GM19395 (cell line): ENCODE results near the gene PBRM1.

Source experiments
- ATAC-seq: cut with Tn5 transposase; IDR thresholded peaks from one replicate; pipeline ENCODE4 v1.9.1; 2021; ENCODE audit warnings: mild to moderate bottlenecking, moderate library complexity; ENCODE audit not compliant: unreplicated experiment

Gene PBRM1

GRCh38 chr3:52593103-52593502 lies 92.6 kb downstream of the PBRM1 start:
- no peak for ATAC-seq

GRCh38 chr3:52574056-52574965 lies 111.4 kb downstream of the PBRM1 start:
- ATAC-seq, result no peak

GRCh38 chr3:52572221-52572620 lies 113.5 kb downstream of the PBRM1 start:
- no peak for ATAC-seq

DNA sequence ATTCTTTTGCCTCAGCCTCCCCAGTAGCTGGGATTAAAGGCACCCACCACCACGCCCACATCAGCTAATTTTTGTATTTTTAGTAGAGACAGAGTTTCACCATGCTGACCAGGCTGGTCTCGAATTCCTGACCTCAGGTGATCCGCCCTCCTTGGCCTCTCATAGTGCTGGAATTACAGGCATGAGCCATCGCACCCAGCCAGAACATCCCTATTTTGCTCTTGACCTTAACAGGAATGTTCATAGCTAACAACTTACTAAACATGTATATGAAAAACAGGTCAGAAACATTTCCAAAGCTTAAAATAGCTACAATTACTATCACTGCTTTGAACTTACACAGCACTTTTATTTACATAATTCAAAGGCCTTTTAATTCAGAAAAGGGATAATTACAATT lies 115.6 kb downstream of the PBRM1 start:
- ATAC-seq, result no peak

DNA sequence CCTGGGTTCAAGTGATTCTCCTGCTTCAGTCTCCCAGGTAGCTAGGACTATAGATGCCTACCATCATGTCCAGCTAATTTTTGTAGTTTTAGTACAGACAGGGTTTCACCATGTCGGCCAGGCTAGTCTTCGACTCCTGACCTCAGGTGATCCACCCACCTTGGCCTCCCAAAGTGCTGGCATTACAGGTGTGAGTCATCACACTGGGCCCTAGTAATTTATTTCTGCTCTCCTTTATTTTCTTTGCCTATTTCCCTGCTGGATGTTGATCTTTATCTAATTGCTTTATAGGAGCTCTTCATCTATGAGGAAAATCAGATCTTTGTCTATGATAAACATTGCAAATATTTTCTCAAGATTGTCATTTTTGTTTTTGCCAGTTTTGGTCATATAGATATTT lies 117.6 kb downstream of the PBRM1 start:
- no peak for ATAC-seq

DNA sequence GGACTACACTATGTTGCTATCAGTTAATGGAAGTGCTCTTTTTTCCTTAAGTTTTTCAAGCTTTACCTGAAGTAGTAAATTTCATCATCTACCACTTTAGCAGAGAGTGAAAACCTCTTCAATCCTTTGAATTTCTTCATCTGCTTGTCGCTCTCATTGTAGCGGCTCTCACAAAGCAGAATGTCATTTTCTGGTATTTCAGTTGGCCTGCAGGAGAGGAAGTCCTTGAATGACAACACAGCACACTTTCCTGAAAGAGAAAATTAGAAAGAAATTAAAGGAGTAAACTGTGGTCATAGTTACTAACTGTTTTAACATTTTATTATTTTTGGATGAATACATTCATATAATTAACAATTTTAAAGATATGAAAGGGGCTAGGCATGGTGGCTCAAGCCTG lies 121.7 kb downstream of the PBRM1 start:
- ATAC-seq, result no peak

GRCh38 chr3:52561028-52561747 lies 124.5 kb downstream of the PBRM1 start:
- ATAC-seq, result no peak

DNA sequence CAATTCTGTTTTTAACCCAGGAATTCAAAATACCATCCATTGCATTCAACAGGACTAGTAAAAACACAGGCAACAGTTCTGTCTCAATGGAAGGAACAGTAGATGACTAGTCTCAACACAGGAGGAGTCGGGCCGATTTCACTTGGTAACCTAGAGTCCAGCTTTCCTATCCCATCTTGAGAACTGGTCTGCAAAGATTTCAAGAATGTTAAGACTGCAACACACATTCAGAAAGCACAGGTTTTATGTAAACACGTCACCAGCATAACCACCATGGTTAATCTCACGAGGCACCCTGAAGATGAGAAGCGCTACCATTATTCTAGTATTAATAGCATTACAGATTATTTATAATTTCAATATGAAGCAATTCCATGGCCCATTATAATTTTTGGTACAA lies 127.3 kb downstream of the PBRM1 start:
- ATAC-seq, result no peak

- ATAC-seq, result no peak
Observed at GRCh38 chr3:52557011-52557960, 128.4 kb downstream of the PBRM1 start.

- ATAC-seq, result no peak
Observed at GRCh38 chr3:52555056-52555455, 130.7 kb downstream of the PBRM1 start.

DNA sequence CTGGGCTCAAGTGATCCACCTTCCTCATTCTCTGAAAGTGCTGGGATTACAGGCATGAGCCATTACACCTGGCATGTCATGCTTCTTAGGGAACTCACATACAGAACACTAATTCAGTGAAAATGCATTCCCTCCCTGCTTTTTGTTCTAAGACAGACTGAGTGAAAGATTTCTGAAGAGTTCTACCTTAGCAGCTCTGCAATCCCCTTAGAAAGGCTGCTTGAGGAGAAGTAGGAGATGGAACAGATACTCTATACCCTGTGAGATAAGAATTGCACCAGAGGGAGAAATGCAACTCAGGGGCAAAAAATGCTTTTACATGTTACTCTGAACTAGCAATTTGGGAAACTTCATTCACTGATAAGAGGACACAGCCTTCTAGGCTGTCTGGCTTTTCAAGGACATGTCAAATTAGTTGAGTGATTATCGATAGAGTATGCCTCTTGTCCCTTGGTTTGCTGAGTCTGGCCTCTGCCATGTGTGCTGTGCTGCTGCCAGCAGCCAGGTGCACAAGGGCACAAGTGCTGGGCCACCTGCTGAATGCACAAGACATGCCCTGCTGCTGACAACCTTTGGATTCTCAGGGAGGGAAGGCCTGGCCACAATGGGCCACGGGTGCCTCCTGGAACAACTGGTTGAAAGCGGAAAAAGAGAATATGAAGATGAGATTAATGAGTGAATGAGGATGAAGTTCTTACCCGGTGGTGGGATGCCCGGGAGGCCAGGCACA lies 131.5 kb downstream of the PBRM1 start:
- ATAC-seq, result no peak

- ATAC-seq, result no peak
Observed at GRCh38 chr3:52552089-52552488, 133.6 kb downstream of the PBRM1 start.

DNA sequence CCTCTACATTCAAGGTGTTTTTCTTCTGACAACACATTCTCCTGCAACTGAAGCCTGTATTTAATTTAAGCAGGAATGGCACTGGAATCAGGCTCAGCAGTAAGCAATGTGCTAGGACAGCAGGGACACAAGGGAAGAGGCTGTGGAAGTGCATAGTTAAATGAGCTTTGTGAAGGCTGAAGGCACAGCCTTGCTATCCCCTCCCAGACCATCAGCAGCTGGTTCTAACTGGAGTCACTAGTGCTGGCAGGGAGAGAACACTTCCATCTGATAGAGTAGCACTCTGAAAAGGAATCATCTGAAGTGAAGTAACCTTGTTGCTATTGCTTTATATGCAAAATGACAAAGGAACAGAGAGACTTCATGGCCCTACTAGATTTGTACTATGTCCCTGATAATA lies 134.6 kb downstream of the PBRM1 start:
- ATAC-seq, result no peak

DNA sequence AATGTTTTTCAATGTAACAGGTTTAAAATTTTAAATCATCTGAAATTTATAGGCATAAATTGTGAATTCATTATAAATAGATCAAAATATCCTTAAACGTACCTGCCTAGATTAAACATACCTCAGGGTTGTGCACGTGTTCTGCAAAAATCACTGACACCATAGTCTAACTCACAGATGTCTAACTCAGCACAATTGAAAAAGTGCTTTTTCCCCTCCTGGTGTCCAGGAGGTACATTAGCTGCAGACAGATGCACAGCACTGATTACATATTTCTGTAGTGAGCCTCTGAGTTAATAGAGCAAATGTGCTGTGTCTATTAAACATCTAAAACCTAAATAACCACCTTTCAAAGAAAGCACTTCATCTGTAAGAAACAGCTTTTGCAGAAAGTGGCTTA lies 138.6 kb downstream of the PBRM1 start:
- ATAC-seq, result no peak

DNA sequence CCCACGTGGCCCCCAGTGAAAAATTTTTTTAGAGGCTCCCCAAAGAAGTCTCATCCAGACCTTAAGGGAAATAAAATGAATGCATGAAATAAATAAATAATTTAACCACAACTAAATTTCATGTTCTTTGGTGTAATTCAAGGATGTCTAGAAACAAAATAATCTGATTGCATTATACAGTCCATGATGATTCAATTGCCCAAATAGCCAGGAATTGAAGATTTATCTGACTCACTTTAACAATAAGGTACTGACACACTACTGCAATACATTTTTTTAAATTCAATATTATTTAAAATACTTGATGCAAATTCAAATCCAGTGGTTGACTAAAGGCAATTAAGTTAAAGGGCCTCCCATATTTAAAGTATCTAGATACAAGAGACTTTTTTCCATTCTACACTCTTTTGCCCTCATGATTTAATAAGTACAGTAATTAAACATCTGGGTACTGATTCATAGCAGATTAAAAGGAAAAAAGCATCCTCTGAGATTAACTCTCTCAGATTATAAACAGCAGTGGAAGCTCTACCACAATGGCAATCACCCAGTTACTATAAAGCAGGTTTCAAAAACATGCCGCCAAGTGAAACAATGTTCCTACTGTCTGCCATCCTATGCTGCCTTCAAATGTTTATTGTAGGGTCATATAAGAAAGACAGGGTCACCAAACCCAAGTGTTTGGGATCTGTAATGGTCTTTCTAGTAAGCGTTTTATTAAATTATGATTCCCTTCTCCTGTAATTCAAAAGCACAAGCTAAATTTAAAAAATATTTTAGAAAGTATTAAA lies 139.4 kb downstream of the PBRM1 start:
- ATAC-seq, result no peak

DNA sequence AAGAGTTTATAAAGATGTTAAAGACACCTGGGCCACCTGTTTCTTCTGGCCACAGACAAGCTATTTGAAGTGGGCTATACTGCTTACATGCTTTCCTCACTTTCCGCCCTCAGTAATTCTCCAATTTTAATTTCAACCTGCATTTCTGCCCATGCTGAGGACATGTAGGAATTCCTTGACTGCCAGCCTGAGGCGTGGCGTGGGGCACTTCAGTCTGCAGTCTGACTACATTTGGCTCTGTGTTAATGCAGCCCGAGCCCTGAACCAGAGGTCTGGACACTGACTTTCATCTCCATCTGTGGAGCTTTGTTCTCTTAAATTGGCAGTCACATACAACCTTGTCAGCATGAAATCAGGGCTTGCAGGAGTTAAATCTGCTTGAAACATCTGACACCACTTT lies 140.8 kb downstream of the PBRM1 start:
- no peak for ATAC-seq

GRCh38 chr3:52541050-52541449 lies 144.7 kb downstream of the PBRM1 start:
- no peak for ATAC-seq

- ATAC-seq, result no peak
Observed at GRCh38 chr3:52539010-52539653, 146.6 kb downstream of the PBRM1 start.

- no peak for ATAC-seq
Observed at GRCh38 chr3:52537726-52538421, 147.8 kb downstream of the PBRM1 start.
